H1 (cell line): ENCODE data around the gene SPEM1. TPM values are rescaled to one million over a fixed set of nuclear protein-coding genes. Genes with fewer than 3 reads are reported as not detected.

Experiments
- CBX8 ChIP-seq: fragments of 300-800, 300-1000 bp; sonication (generic); IDR thresholded peaks from 2 replicates; pipeline ENCODE4 v1.7.1; 2016; ENCODE audit warnings: low read depth, low read length, borderline replicate concordance
- CHD2 ChIP-seq: IDR thresholded peaks from 2 replicates; pipeline ENCODE4 v1.6.1; 2012; ENCODE audit warnings: low read length, improper control_type of control experiment
- CTBP2 ChIP-seq: IDR thresholded peaks from 2 replicates; pipeline ENCODE4 v1.7.0; 2011; ENCODE audit warnings: borderline replicate concordance, mild to moderate bottlenecking, moderate library complexity, mixed read lengths, low read length; ENCODE audit not compliant: insufficient read depth, insufficient read length
- GABPA ChIP-seq: IDR thresholded peaks from 2 replicates; pipeline ENCODE4 v1.6.1; 2011; ENCODE audit warnings: mild to moderate bottlenecking, low read length, moderate library complexity, borderline replicate concordance; ENCODE audit not compliant: insufficient read depth
- HDAC6 ChIP-seq: IDR thresholded peaks from one replicate; pipeline ENCODE4 v1.7.1; 2012; ENCODE audit warnings: low read depth, mild to moderate bottlenecking, inconsistent platforms, low read length, moderate library complexity
- polyA plus RNA-seq, 7 experiments: library from polyadenylated mRNA; depleted of rRNA in 3 of 7; stranded (reverse) in 5 of 7; unstranded in 2 of 7; fragments of >200 nt in 5 of 7; fragments of 200-250 nt in 2 of 7; gene quantifications; 1 replicate in 5 of 7; 2 replicates in 1 of 7; 4 replicates in 1 of 7; pipeline versions ENCODE4 v1.2.1 to v1.2.3, GENCODE V29; 2011 to 2013; ENCODE audit warnings: missing spikeins in 2 of 7, mixed read lengths in 2 of 7
- total RNA-seq: library from RNA; stranded (reverse); fragmentation: NEBNext Ultra II Directional; extraction: Animal tissue kit (Norgen Biotek cat#: 25700); gene quantifications from 2 replicates; pipeline ENCODE4 v1.2.1, GENCODE V29; 2021

The SPEM1 gene
- total and polyA plus RNA-seq, 2 of the 8 experiments (the other 6 are each of a cell fraction or from before 2014, with no cell fraction given), result not detected

DNA sequence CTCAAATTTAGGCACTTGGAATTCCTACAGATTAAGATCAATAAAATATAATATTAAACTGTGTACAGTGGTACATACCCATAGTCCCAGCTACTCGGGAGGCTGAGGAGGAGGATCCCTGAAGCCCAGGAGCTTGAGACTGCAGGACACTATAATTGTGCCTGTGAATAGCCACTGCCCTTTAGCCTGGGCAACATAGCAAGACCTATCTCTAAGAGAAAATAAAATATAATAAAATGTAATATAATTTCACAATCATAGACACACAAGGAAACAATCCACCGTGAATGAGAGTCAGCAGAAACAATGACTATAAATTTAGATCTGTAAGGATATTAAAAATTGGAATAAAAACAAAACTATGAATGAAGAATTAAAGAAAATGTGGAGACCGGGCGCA lies 49.3 kb upstream of the SPEM1 start (continued):
- TF ChIP-seq GABPA (no peak), CTBP2 (no peak), CHD2 (no peak), HDAC6 (no peak), CBX8 (no peak)
